Loucy (cell line): ENCODE data around the gene TRMT10C.

Experiments used
- CTCF ChIP-seq: fragments of 200-600 bp; sonication (generic); conservative IDR thresholded peaks from 2 replicates; pipeline ENCODE4 v1.5.1; 2014; ENCODE audit warnings: mild to moderate bottlenecking, antibody characterized with exemption, low read length
- EZH2phosphoT487 ChIP-seq: fragments of 200-600 bp; IDR thresholded peaks from 2 replicates; pipeline ENCODE4 v1.6.1; 2018; ENCODE audit warnings: antibody characterized with exemption, mild to moderate bottlenecking, moderate library complexity, borderline replicate concordance

GRCh38 chr3:101574388-101575112, 12.9 kb downstream of the TRMT10C start:
- TF ChIP-seq EZH2phosphoT487 (no peak), CTCF (no peak)
